HepG2 (cell line): ENCODE measurements around the gene XPC. TPM values are rescaled to one million over a fixed set of nuclear protein-coding genes. Genes with fewer than 3 reads are reported as not detected.

Experiments used
- ARHGAP35 ChIP-seq: sonication (generic); formaldehyde crosslinking; IDR thresholded peaks from 2 replicates; pipeline ENCODE4 v1.9.0; 2022; ENCODE audit warnings: mild to moderate bottlenecking, inconsistent platforms, moderate library complexity, missing genetic modification reagents, borderline replicate concordance
- ARID2 ChIP-seq: sonication (generic); formaldehyde crosslinking; IDR thresholded peaks from 2 replicates; pipeline ENCODE4 v1.8.1; 2022; ENCODE audit warnings: mild to moderate bottlenecking, missing genetic modification reagents, borderline replicate concordance
- ATF7 ChIP-seq, 2 experiments: fragments of 450-650 bp in 1 of 2; sonication (generic) in 1 of 2; formaldehyde crosslinking in 1 of 2; IDR thresholded peaks; 2 replicates each; pipeline versions ENCODE4 v1.4.0 to v1.6.1; 2016 to 2020; ENCODE audit warnings: antibody characterized with exemption in 1 of 2, mild to moderate bottlenecking in 1 of 2, missing genetic modification reagents in 1 of 2
- CENPT ChIP-seq: sonication (generic); formaldehyde crosslinking; IDR thresholded peaks from 2 replicates; pipeline ENCODE4 v1.8.0; 2022; ENCODE audit warnings: low read depth, mild to moderate bottlenecking, moderate library complexity, missing genetic modification reagents
- FOXC1 ChIP-seq: sonication (generic); formaldehyde crosslinking; IDR thresholded peaks from 2 replicates; pipeline ENCODE4 v1.8.0; 2022; ENCODE audit warnings: mild to moderate bottlenecking, missing genetic modification reagents, borderline replicate concordance
- FOXJ3 ChIP-seq: sonication (generic); formaldehyde crosslinking; IDR thresholded peaks from 2 replicates; pipeline ENCODE4 v1.4.0; 2020; ENCODE audit warnings: missing genetic modification reagents, mild to moderate bottlenecking, borderline replicate concordance
- HOXD1 ChIP-seq: sonication (generic); formaldehyde crosslinking; IDR thresholded peaks from 2 replicates; pipeline ENCODE4 v1.5.0; 2020; ENCODE audit warnings: missing genetic modification reagents
- KLF12 ChIP-seq: sonication (generic); formaldehyde crosslinking; IDR thresholded peaks from 2 replicates; pipeline ENCODE4 v1.4.0; 2020; ENCODE audit warnings: missing genetic modification reagents, borderline replicate concordance
- KLF6 ChIP-seq: IDR thresholded peaks from 2 replicates; pipeline ENCODE4 v1.8.0; 2016; ENCODE audit warnings: missing biosample characterization, missing genetic modification reagents
- MBNL3 ChIP-seq: fragments of 250-450 bp; sonication (Bioruptor Pico); conservative IDR thresholded peaks from 2 replicates; pipeline ENCODE4 v1.8.0; 2022; ENCODE audit warnings: mild to moderate bottlenecking, inconsistent platforms
- MIER3 ChIP-seq: IDR thresholded peaks from 2 replicates; pipeline ENCODE4 v1.6.1; 2016; ENCODE audit warnings: missing compliant biosample characterization, borderline replicate concordance
- MLLT10 ChIP-seq: sonication (generic); formaldehyde crosslinking; IDR thresholded peaks from 2 replicates; pipeline ENCODE4 v1.4.0; 2020; ENCODE audit warnings: missing genetic modification reagents
- MTA1 ChIP-seq: sonication (generic); formaldehyde crosslinking; IDR thresholded peaks from 2 replicates; pipeline ENCODE4 v1.4.0; 2020; ENCODE audit warnings: missing genetic modification reagents, mild to moderate bottlenecking, borderline replicate concordance
- NFYB ChIP-seq: sonication (generic); formaldehyde crosslinking; IDR thresholded peaks from 2 replicates; pipeline ENCODE4 v1.4.0; 2020; ENCODE audit warnings: missing genetic modification reagents
- PCBP2 ChIP-seq: fragments of 200-400 bp; formaldehyde crosslinking; optimal IDR thresholded peaks from 2 replicates; pipeline ENCODE3; 2018; ENCODE audit warnings: low read length, low read depth; ENCODE audit not compliant: poor library complexity, severe bottlenecking
- RAD21 ChIP-seq: fragments of 450-650 bp; formaldehyde crosslinking; IDR thresholded peaks from 2 replicates; pipeline ENCODE4 v1.5.0; 2020; ENCODE audit warnings: mild to moderate bottlenecking
- YEATS4 ChIP-seq: sonication (generic); formaldehyde crosslinking; IDR thresholded peaks from 2 replicates; pipeline ENCODE4 v1.4.0; 2020; ENCODE audit warnings: missing genetic modification reagents, borderline replicate concordance
- ZBTB21 ChIP-seq: sonication (generic); formaldehyde crosslinking; IDR thresholded peaks from 2 replicates; pipeline ENCODE4 v1.4.0; 2020; ENCODE audit warnings: missing genetic modification reagents
- ZFP90 ChIP-seq: sonication (generic); formaldehyde crosslinking; IDR thresholded peaks from 2 replicates; pipeline ENCODE4 v1.8.0; 2022; ENCODE audit warnings: missing genetic modification reagents, mild to moderate bottlenecking, inconsistent platforms, borderline replicate concordance
- ZNF253 ChIP-seq: sonication (generic); formaldehyde crosslinking; IDR thresholded peaks from 2 replicates; pipeline ENCODE4 v1.8.0; 2022; ENCODE audit warnings: mild to moderate bottlenecking, missing genetic modification reagents, borderline replicate concordance
- ZNF431 ChIP-seq: sonication (generic); formaldehyde crosslinking; IDR thresholded peaks from 2 replicates; pipeline ENCODE4 v1.9.0; 2022; ENCODE audit warnings: missing genetic modification reagents, low read depth, mild to moderate bottlenecking, borderline replicate concordance
- ZNF557 ChIP-seq: sonication (generic); formaldehyde crosslinking; IDR thresholded peaks from 2 replicates; pipeline ENCODE4 v1.4.0; 2020; ENCODE audit warnings: missing genetic modification reagents
- ZZZ3 ChIP-seq: sonication (generic); formaldehyde crosslinking; IDR thresholded peaks from 2 replicates; pipeline ENCODE4 v1.4.0; 2020; ENCODE audit warnings: missing genetic modification reagents, mild to moderate bottlenecking, borderline replicate concordance
- polyA plus RNA-seq, 8 experiments: library from polyadenylated mRNA; depleted of rRNA in 3 of 8; stranded (reverse) in 7 of 8; unstranded in 1 of 8; fragments of >200 nt; fragmentation: Illumina TruSeq in 4 of 8; extraction: Trizol in 4 of 8; gene quantifications; 2 replicates each; pipeline versions ENCODE4 v1.2.1 to v1.2.3, GENCODE V29; 2011 to 2016; ENCODE audit warnings: low read depth in 4 of 8, missing spikeins in 1 of 8, mixed read lengths in 1 of 8; ENCODE audit not compliant: insufficient read depth in 1 of 8
- total RNA-seq, 5 experiments: library from RNA; depleted of rRNA; stranded (reverse); fragments of >200 nt; fragmentation: Illumina TruSeq; extraction: Trizol; gene quantifications; 2 replicates each; pipeline ENCODE4 v1.2.3, GENCODE V29; 2016; ENCODE audit warnings: low read depth in 1 of 5
- TF ChIP-seq, protein P1 (sequence below): sonication (generic); formaldehyde crosslinking; IDR thresholded peaks from 2 replicates; pipeline ENCODE4 v1.8.1; 2023; ENCODE audit warnings: mild to moderate bottlenecking, missing genetic modification reagents, borderline replicate concordance
- TF ChIP-seq, protein P2 (sequence below): sonication (generic); formaldehyde crosslinking; IDR thresholded peaks from 2 replicates; pipeline ENCODE4 v1.8.1; 2023; ENCODE audit warnings: mild to moderate bottlenecking, inconsistent platforms, moderate library complexity, missing genetic modification reagents, borderline replicate concordance
- TF ChIP-seq, protein P3 (sequence below): fragments of 450-650 bp; IDR thresholded peaks from 2 replicates; pipeline ENCODE4 v1.6.1; 2016
- TF ChIP-seq, protein P4 (sequence below): sonication (generic); formaldehyde crosslinking; IDR thresholded peaks from 2 replicates; pipeline ENCODE4 v1.9.0; 2022; ENCODE audit warnings: missing genetic modification reagents, mild to moderate bottlenecking, borderline replicate concordance

The XPC gene
- total and polyA plus RNA-seq, 2 of the 13 experiments (the other 11 are each of a cell fraction or from before 2014, with no cell fraction given), result 9.4 to 24.1 TPM

DNA sequence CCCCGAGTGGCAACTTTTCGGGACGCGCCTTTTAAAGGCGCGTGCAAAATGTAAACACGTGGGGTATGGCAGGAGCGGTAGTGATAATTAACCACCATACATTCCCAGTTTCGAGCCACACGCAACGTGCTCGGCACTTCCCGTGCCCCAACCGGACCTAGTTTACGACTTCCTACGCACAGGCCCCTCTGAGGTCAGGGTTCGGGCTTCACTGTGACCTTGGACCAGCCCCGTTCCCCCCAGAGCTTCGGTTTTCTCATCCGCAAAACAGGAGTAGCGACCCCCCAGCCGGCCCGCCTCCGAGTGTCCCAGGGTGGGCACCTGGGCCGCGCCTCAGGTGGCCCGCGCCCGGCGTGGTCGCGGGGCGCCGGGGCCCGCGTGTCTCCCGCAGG, 54.2 kb downstream of the XPC start (continued):
- TF ChIP-seq ZFP90 (0 out of 2 replicates have a peak, but pooled peaks have one; percentile 11), ARHGAP35 (peak; percentile 38; the same call in 1 of the 2 replicates), HOXD1 (CRISPR knock-in tag) (no peak), KLF12 (no peak), MLLT10 (no peak), ZNF557 (CRISPR knock-in tag) (no peak), YEATS4 (CRISPR knock-in tag) (peak; percentile 86), ZBTB21 (CRISPR knock-in tag) (no peak), PCBP2 (no peak), MBNL3 (CRISPR knock-in tag) (no peak), NFYB (CRISPR knock-in tag) (no peak), MIER3 (CRISPR knock-in tag) (0 out of 2 replicates have a peak, but pooled peaks have one; percentile 47), CENPT (CRISPR knock-in tag) (no peak), MTA1 (CRISPR knock-in tag) (peak; percentile 43; the same call in 1 of the 2 replicates), ZZZ3 (CRISPR knock-in tag) (0 out of 2 replicates have a peak, but pooled peaks have one; percentile 4), FOXJ3 (CRISPR knock-in tag) (no peak), ZNF431 (0 out of 2 replicates have a peak, but pooled peaks have one; percentile 81), KLF6 (CRISPR knock-in tag) (no peak), ZNF253 (CRISPR knock-in tag) (0 out of 2 replicates have a peak, but pooled peaks have one; percentile 64), ARID2 (CRISPR knock-in tag) (no peak), FOXC1 (CRISPR knock-in tag) (peak; percentile 29; the same call in 1 of the 2 replicates), RAD21 (CRISPR knock-in tag) (no peak), ATF7 (IDR thresholded peaks at IDR 0.05) (no peak), ATF7 (CRISPR knock-in tag; IDR thresholded peaks at IDR 0.05) (0 out of 2 replicates have a peak, but pooled peaks have one; percentile 25)
- TF ChIP-seq, protein P1, sequence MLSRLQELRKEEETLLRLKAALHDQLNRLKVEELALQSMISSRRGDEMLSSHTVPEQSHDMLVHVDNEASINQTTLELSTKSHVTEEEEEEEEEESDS, result no peak
- TF ChIP-seq, protein P2, sequence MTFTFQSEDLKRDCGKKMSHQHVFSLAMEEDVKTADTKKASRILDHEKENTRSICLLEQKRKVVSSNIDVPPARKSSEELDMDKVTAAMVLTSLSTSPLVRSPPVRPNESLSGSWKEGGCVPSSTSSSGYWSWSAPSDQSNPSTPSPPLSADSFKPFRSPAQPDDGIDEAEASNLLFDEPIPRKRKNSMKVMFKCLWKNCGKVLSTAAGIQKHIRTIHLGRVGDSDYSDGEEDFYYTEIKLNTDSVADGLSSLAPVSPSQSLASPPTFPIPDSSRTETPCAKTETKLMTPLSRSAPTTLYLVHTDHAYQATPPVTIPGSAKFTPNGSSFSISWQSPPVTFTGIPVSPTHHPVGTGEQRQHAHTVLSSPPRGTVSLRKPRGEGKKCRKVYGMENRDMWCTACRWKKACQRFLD, result no peak
- TF ChIP-seq, protein P3, sequence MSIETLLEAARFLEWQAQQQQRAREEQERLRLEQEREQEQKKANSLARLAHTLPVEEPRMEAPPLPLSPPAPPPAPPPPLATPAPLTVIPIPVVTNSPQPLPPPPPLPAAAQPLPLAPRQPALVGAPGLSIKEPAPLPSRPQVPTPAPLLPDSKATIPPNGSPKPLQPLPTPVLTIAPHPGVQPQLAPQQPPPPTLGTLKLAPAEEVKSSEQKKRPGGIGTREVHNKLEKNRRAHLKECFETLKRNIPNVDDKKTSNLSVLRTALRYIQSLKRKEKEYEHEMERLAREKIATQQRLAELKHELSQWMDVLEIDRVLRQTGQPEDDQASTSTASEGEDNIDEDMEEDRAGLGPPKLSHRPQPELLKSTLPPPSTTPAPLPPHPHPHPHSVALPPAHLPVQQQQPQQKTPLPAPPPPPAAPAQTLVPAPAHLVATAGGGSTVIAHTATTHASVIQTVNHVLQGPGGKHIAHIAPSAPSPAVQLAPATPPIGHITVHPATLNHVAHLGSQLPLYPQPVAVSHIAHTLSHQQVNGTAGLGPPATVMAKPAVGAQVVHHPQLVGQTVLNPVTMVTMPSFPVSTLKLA, result peak; percentile 54
- TF ChIP-seq, protein P4, sequence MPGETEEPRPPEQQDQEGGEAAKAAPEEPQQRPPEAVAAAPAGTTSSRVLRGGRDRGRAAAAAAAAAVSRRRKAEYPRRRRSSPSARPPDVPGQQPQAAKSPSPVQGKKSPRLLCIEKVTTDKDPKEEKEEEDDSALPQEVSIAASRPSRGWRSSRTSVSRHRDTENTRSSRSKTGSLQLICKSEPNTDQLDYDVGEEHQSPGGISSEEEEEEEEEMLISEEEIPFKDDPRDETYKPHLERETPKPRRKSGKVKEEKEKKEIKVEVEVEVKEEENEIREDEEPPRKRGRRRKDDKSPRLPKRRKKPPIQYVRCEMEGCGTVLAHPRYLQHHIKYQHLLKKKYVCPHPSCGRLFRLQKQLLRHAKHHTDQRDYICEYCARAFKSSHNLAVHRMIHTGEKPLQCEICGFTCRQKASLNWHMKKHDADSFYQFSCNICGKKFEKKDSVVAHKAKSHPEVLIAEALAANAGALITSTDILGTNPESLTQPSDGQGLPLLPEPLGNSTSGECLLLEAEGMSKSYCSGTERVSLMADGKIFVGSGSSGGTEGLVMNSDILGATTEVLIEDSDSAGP, result no peak; the same call in 1 of the 2 replicates
